HG02798 (cell line): ENCODE results near the gene MEIS2.

Experiments
- ATAC-seq: cut with Tn5 transposase; IDR thresholded peaks from one replicate; pipeline ENCODE4 v1.9.1; 2021; ENCODE audit warnings: mild to moderate bottlenecking; ENCODE audit not compliant: unreplicated experiment, poor library complexity

MEIS2 gene

DNA sequence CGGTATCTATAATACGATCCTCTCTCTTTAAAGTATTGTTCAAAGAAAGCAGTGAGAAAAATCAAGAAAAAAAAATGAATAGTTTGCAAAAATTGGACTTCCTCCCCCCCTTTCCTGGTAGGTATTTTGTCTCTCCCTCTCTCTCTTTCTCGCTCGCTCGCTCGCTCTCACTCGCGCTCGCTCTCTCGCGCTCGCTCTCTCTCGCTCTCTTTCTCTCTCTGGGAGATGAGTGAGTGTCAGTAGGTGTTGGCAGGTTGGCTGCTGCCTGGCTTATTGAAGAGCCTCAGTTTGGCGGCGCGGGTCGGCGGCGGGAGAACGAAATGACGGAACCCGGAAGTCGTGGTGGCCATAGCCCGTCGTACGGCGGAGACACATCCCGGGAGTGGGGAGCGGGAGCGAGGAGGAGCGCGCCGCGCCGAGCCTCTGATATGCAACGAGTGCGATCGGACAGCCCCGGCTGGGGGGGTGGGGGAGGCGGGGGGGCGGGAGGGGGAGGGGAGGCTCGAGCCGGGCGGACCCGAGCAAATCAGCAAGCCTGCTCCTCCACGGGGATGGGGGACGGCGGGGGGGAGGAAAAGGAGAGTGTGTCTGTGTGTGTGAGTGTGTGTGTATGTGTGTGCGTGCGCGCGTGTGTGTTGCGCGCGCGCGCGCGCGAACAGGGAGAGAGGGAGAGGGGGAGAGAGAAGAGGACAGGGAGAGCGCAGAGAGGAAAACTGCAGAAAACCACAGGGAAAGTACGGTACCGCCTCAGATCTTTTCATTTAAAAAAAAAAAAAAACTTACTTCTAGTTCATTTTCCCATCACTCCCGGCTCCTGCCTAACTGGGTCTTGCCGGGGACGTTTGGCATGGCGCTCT lies at the start of gene MEIS2:
MEIS2 (minus strand) TSS at position 441 of the 857 bp plus-strand sequence. CDS start 1,083 bp downstream, outside the sequence.
- ATAC-seq, result peak; percentile 33

GRCh38 chr15:37149146-37149545 lies 48.8 kb upstream of the MEIS2 start:
- ATAC-seq, result no peak

DNA sequence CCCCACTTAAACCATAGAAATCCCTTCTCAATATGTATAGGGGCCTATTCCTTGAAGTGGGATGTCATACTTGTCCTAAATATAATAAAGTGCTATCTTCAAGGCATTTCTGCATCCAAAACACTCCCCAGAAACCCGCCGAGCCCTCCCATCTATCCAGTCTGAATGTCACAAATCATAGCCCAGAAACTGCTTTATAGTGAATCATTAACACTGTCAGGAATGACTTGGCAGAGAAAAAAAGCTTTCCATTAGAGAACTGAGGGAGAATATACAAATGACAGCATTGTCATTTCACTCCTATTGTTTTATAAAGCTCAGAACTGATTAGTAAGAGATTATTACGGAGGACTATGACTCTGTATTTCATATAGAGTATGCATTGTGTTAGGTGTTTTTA lies 48.4 kb upstream of the MEIS2 start:
- no peak for ATAC-seq

DNA sequence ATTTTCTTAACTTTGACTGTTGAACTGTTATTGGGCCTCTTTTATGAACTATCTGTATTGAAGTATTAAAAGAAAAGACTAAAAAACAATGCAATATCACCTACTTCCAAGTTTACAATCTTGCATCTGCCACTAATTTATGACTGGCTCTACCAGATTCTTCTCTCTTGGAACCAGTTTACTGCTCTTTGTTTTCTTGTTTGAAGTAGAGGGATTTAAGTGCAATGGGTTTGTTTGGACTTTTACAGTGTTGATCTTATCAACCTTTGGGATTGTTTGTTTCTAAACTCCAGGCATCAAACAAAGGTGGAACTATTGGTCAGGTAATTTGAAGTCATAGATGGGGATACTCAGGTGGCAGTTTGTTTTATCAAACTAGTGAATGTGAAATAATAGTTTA lies 43.0 kb upstream of the MEIS2 start:
- ATAC-seq, result no peak

GRCh38 chr15:37142371-37142770 lies 42.0 kb upstream of the MEIS2 start:
- ATAC-seq, result no peak

- ATAC-seq, result no peak
These were observed 40.2 kb upstream of the MEIS2 start for GRCh38 chr15:37140531-37141058.

- ATAC-seq, result no peak
These were observed 38.4 kb upstream of the MEIS2 start for GRCh38 chr15:37138591-37139215.

DNA sequence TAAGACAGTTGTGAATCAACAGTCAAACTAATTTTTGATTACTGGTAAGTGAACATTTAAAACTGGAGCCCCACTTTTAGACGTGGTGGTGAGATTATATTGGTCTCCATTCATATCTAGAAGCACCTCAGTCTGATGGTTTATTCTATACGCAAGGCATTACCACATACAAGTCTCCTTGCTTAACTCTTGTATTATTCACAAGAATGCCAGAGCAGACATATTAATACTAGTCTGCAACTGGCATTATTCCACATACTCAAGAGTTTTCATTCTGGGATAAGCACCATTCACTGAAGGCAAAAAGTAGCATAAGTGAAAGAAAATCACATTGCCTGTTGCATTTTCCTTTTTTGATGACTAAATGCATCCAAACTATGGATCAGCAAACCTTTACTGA lies 36.9 kb upstream of the MEIS2 start:
- no peak for ATAC-seq

GRCh38 chr15:37136666-37137065 lies 36.3 kb upstream of the MEIS2 start:
- no peak for ATAC-seq

DNA sequence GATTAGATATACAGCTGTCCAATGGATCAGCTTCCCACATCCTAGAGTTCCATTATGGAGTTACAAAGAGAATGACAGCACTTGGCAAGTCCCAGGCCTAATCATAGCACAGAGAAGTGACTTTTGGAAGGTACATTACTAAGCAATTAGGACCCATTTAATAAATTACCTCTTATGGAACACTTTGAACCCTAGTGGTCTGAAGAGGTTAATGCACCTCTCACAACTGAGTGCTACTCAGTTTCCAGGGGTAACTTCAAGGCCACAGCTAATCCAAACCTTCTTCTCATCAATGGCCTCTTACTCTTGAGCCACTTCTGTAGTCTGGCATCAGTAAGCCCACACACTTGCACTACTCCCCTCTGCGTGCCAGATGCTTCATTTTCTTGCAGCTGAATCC lies 34.9 kb upstream of the MEIS2 start:
- peak; percentile 77 for ATAC-seq

GRCh38 chr15:37134699-37135131 lies 34.4 kb upstream of the MEIS2 start:
- peak; percentile 49 for ATAC-seq

DNA sequence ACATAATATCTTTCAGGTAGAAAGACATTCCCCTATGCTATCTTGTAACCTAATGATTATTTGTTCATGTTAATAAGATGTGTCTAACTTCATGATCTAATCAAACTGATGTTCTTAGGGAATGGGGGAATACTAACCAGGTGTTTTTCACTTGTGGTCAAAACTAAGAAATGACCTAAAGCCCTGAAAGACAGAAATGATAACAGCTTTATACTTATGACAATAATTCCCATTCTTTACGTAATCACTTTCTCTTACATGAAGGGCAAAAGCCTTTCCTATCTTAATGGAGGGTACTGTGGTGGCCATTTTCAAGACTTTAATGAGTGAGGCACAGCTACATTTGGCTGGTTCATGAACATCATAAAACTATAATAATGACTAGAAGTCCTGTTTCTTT lies 33.9 kb upstream of the MEIS2 start:
- no peak for ATAC-seq

DNA sequence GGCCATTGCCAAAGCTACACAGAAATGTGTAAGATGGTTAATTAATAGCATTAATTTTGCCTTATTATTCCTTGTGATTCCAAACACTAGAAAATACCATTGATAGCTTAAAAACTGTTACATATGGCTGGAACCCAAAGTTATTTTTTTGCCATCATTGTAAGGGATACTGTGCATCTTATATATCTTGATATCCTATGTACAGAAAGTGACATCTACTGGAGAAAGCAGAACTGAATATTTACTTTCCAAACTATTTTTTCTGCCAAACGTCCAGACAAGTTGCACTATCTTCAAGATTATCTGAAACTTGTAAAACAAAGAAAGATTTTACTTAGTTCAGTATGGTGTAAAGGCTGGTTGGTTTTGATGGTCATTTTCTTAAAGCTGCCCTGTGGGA lies 33.3 kb upstream of the MEIS2 start:
- no peak for ATAC-seq

DNA sequence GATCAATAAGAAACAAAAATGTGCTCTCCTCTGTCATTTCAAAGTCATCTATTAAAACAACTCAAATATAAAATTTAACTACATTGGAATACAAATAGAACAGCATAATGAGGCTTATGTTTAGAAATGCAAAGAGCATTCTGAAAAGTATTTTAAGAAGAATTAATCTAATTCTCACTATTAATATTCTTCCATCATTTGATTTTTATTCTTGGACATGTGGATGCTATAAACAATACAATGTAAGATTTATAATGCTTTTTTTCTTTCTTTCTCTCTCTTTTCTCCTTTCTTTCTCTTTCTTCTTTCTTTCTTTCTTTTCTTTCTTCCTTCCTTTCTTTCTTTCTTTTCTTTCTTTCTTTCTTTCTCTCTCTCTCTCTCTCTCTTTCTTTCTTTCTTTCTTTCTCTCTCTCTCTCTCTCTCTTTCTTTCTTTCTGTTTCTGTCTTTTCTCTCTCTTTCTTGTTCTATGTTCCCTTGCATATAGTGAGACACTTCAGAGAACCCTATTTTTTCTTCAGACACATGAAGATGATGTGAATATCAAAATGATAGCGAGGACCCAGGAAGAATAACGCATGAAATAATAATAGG lies 32.6 kb upstream of the MEIS2 start:
- ATAC-seq, result no peak

DNA sequence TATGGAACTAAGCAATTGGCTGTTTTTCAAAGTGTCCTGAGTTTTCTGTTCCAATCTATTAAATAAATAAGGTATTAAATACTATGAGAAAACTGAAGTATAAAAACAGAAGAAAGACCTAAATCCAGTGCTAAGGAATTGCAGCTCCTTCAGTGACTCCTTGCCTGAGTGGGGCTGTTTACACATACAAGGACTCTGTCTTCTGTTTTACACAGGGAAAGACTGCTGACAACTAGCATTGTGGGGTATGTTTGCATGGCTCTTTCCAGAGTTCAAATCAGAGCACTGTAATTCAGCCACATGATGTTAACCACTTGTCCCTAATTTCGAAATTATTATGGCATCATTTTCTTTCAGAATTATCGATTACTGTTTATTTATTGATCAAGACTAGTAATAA lies 31.3 kb upstream of the MEIS2 start:
- no peak for ATAC-seq

DNA sequence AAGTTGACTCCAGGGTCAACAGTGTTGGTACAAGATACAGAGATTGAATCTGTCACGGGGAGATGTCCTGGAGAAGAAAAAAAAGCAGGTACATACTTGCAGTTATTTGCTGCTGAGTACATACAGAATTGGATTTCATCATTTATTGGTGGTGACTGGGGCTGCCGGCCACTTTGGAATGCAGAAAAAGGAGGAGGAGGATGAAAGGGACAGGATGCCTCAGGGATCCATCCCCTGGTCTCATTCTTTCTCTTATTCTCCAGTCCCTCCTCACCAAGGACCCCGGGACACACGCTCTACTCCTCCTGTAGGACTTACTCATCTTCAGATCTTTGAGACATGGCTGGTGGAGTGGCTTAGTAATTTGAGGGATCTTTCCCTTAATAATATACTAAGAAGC lies 30.0 kb upstream of the MEIS2 start:
- ATAC-seq, result no peak

- ATAC-seq, result no peak
These were observed 24.8 kb upstream of the MEIS2 start for GRCh38 chr15:37125143-37125542.

DNA sequence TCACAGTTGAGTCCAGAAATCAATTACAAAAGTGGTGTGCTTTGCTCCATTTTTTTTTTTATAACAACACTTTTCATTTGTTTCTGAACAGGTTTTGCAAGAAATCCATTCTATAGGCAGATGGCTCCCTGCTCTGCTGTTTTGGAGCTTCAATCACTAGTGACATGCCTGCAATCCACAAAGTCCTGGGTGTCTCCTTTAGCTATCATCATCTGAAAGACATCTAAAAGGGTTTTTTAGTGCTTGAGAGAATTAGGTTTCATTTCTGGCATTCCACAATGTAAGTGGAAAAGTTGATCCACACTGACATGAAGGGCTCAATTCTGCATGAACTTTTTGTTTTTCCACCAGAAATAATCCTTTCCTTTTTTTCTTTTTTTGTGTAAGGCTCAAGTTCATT lies 24.0 kb upstream of the MEIS2 start:
- no peak for ATAC-seq

- no peak for ATAC-seq
These were observed 22.4 kb upstream of the MEIS2 start for GRCh38 chr15:37122703-37123102.

GRCh38 chr15:37121492-37121891 lies 21.1 kb upstream of the MEIS2 start:
- ATAC-seq, result no peak

- no peak for ATAC-seq
These were observed 16.7 kb upstream of the MEIS2 start for GRCh38 chr15:37117030-37117429.
